Measurements from ENCODE around the gene SEC14L5. TPM values are rescaled to one million over a fixed set of nuclear protein-coding genes. Genes with fewer than 3 reads are reported as not detected.

SEC14L5 gene
- total and polyA plus RNA-seq, 2 donors (not counting 3 experiments of a cell fraction or from before 2014, with no cell fraction given): not detected

DNA sequence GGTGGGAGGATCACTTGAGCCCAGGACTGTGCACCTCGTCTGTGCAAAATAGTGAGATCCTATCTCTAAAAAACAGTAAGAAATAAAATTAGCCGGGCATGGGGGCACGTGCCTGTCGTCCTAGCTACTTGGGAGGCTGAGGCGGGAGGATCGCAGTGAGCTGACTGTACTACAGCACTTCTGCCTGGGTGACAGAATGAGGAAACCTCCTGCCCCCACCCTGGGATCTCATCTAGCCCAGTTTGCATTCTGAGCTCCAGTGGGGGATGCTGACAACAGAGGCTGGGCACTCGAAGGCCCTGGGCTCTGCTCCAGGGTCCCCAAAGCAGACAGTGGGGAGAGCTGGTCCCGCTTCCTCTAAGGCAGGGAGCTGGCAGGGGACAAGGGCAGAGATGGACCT is 68.5 kb downstream of the SEC14L5 start:
- ChIA-PET CTCF (interaction anchor here (1.2 to 1.3 kb wide), 2 partner anchors 8 to 32 kb away, joined by 3 read pairs; no protein-coding TSS in a partner anchor), POLR2A (no interaction called here)
- no peaks in the 10 kb centered on the region for H3K27me3 ChIP-seq (ENCODE audit: control insufficient read depth in 2 of 2, insufficient read depth in 2 of 2, low read length in 2 of 2)
- H3K9me3 ChIP-seq (replicated peaks; ENCODE audit: control insufficient read depth, insufficient read depth, low read length): no peaks in the 10 kb centered on the region
- H3K4me2 ChIP-seq (ENCODE audit: insufficient read depth, low read length): no peak overlapping the region
- H3K36me3 ChIP-seq (ENCODE audit: control insufficient read depth in 2 of 2, extremely low read depth in 1 of 2, insufficient read depth in 2 of 2, low read length in 2 of 2): peaks cover 0 to 2% of the 10 kb centered on the region in 2 experiments
- H2AFZ ChIP-seq (ENCODE audit: low read depth, low read length): no peak overlapping the region
- intact Hi-C loops (cut with micrococcal nuclease) (no loop called here), dilution Hi-C loops (cut with MboI; ENCODE audit: extremely low pct_ligation_motif_present, low sequenced_read_pairs) (no loop called here)
- no peaks in the 10 kb centered on the region for H4K20me1 ChIP-seq (replicated peaks; ENCODE audit: control insufficient read depth, extremely low read depth, insufficient read depth, low read length)
- no peak overlapping the region for H3K27ac ChIP-seq (ENCODE audit: insufficient read depth, low read depth, low read length)
- H3K4me3 ChIP-seq (replicated peaks in 1 of 3; ENCODE audit: insufficient read depth in 1 of 3, low read depth in 1 of 3, low read length in 3 of 3): no peak overlapping the region
- FAIRE-seq (no peak), DNase-seq (ENCODE audit: low read depth, low spot score) (no peak)
- no TSS peak for BruUV-seq (replicated peaks)
- H3K9ac ChIP-seq (replicated peaks; ENCODE audit: extremely low read depth, insufficient read depth, low read length): no peak overlapping the region
- no peaks in the 10 kb centered on the region for H3K79me2 ChIP-seq (ENCODE audit: control insufficient read depth, insufficient read depth, low read length)
- TF ChIP-seq GATA2 (IDR thresholded peaks at IDR 0.05; ENCODE audit: insufficient read depth, insufficient read length, low read depth, low read length) (no peak), JUN (IDR thresholded peaks at IDR 0.05; ENCODE audit: borderline replicate concordance, insufficient read depth, insufficient read length, low read depth) (no peak), MYC (IDR thresholded peaks at IDR 0.05; ENCODE audit: low read depth, low read length) (no peak), FOS (IDR thresholded peaks at IDR 0.05; ENCODE audit: borderline replicate concordance, insufficient read depth, low read length) (no peak), POLR2A (IDR thresholded peaks at IDR 0.05; ENCODE audit: low read depth, low read length) (no peak), EZH2 (IDR thresholded peaks at IDR 0.05; ENCODE audit: borderline replicate concordance, low read depth, low read length, severe bottlenecking) (no peak)
- TF ChIP-seq, protein P1, sequence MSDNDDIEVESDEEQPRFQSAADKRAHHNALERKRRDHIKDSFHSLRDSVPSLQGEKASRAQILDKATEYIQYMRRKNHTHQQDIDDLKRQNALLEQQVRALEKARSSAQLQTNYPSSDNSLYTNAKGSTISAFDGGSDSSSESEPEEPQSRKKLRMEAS (IDR thresholded peaks at IDR 0.05; ENCODE audit: insufficient read depth, insufficient read length): no peak
- TF ChIP-seq, protein P2, sequence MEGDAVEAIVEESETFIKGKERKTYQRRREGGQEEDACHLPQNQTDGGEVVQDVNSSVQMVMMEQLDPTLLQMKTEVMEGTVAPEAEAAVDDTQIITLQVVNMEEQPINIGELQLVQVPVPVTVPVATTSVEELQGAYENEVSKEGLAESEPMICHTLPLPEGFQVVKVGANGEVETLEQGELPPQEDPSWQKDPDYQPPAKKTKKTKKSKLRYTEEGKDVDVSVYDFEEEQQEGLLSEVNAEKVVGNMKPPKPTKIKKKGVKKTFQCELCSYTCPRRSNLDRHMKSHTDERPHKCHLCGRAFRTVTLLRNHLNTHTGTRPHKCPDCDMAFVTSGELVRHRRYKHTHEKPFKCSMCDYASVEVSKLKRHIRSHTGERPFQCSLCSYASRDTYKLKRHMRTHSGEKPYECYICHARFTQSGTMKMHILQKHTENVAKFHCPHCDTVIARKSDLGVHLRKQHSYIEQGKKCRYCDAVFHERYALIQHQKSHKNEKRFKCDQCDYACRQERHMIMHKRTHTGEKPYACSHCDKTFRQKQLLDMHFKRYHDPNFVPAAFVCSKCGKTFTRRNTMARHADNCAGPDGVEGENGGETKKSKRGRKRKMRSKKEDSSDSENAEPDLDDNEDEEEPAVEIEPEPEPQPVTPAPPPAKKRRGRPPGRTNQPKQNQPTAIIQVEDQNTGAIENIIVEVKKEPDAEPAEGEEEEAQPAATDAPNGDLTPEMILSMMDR (IDR thresholded peaks at IDR 0.05; ENCODE audit: extremely low read depth in 1 of 2, insufficient read depth in 1 of 2, low read depth in 1 of 2, low read length in 2 of 2): no peak
- H3K4me1 ChIP-seq (ENCODE audit: control insufficient read depth, extremely low read depth, insufficient read depth, low read length): no peaks in the 10 kb centered on the region
- H3K9me1 ChIP-seq (replicated peaks; ENCODE audit: control insufficient read depth, extremely low read depth, insufficient read depth, low read length): no peaks in the 10 kb centered on the region

Measured in endothelial cell of umbilical vein (primary cell).